ENCODE data around the gene LSM12. TPM values are rescaled to one million over a fixed set of nuclear protein-coding genes. Genes with fewer than 3 reads are reported as not detected.
"Not testable (repeated sequence)": the region's sequence is repeated elsewhere in the genome, so short reads cannot be mapped to it uniquely, and the experiment has no call there.

The LSM12 gene
- total RNA-seq, 4 donors from 2014 or later: 27.8 to 44.6 (median 33.3) TPM

- Histone ChIP-seq H3K9me3 (no peaks in the 10 kb centered on the region), H3K36me3 (peaks cover 9% of the 10 kb centered on the region), H3K27ac (peak overlapping the region; percentile 19), H3K4me1 (peaks cover 33% of the 10 kb centered on the region), H3K27me3 (no peaks in the 10 kb centered on the region), H3K4me3 (no peak overlapping the region)
- TF ChIP-seq EP300 (IDR thresholded peaks at IDR 0.05): no peak
- no peak for TF ChIP-seq POLR2AphosphoS5 (IDR thresholded peaks at IDR 0.05)
- no peak for TF ChIP-seq POLR2A (IDR thresholded peaks at IDR 0.05)
- TF ChIP-seq CTCF (IDR thresholded peaks at IDR 0.05): no peak
- 41% methylated on average over 4 of the region's 4 CpGs for WGBS
- no peak for DNase-seq (ENCODE audit: low spot score in 2 of 2)
These were observed 23.2 kb downstream of the LSM12 start for GRCh38 chr17:44043272-44043696.

- Histone ChIP-seq H3K27me3 (no peaks in the 10 kb centered on the region), H3K27ac (no peak overlapping the region), H3K9me3 (no peaks in the 10 kb centered on the region), H3K4me1 (peaks cover 33% of the 10 kb centered on the region), H3K4me3 (no peak overlapping the region), H3K36me3 (peaks cover 21% of the 10 kb centered on the region)
- WGBS: 43% methylated on average over 6 of the region's 6 CpGs
- TF ChIP-seq POLR2AphosphoS5 (IDR thresholded peaks at IDR 0.05) (no peak), EP300 (IDR thresholded peaks at IDR 0.05) (no peak), CTCF (IDR thresholded peaks at IDR 0.05) (no peak), POLR2A (IDR thresholded peaks at IDR 0.05) (no peak)
- DNase-seq (ENCODE audit: low spot score in 2 of 2): no peak
These were observed 26.4 kb downstream of the LSM12 start for GRCh38 chr17:44039829-44040635.

GRCh38 chr17:44038604-44039011, 27.9 kb downstream of the LSM12 start:
- no peaks in the 10 kb centered on the region for H3K27me3 ChIP-seq
- TF ChIP-seq CTCF (IDR thresholded peaks at IDR 0.05) (no peak), EP300 (IDR thresholded peaks at IDR 0.05) (no peak)
- no peak for DNase-seq (ENCODE audit: low spot score in 2 of 2)
- WGBS: 77% methylated on average over 3 of the region's 3 CpGs
- H3K36me3 ChIP-seq: peaks cover 26% of the 10 kb centered on the region
- H3K4me1 ChIP-seq: peaks cover 30% of the 10 kb centered on the region
- no peak overlapping the region for H3K4me3 ChIP-seq
- no peak overlapping the region for H3K27ac ChIP-seq
- H3K9me3 ChIP-seq: no peaks in the 10 kb centered on the region

- peaks cover 20% of the 10 kb centered on the region for H3K4me1 ChIP-seq
- H3K4me3 ChIP-seq: no peak overlapping the region
- no peaks in the 10 kb centered on the region for H3K27me3 ChIP-seq
- no peaks in the 10 kb centered on the region for H3K9me3 ChIP-seq
- no peak for DNase-seq (ENCODE audit: low spot score in 2 of 2)
- H3K36me3 ChIP-seq: peaks cover 31% of the 10 kb centered on the region
- no peak for TF ChIP-seq CTCF (IDR thresholded peaks at IDR 0.05)
- TF ChIP-seq EP300 (IDR thresholded peaks at IDR 0.05): no peak
- TF ChIP-seq POLR2A (IDR thresholded peaks at IDR 0.05): no peak
- TF ChIP-seq POLR2AphosphoS5 (IDR thresholded peaks at IDR 0.05): no peak
- 91% methylated on average over 2 of the region's 2 CpGs for WGBS
- no peak overlapping the region for H3K27ac ChIP-seq
These were observed 29.0 kb downstream of the LSM12 start for GRCh38 chr17:44037471-44037870.

GRCh38 chr17:44034688-44035087, 31.8 kb downstream of the LSM12 start:
- H3K27ac ChIP-seq; H3K4me3 ChIP-seq; DNase-seq (ENCODE audit: low spot score in 2 of 2); H3K27me3 ChIP-seq; H3K4me1 ChIP-seq; H3K9me3 ChIP-seq: not testable (repeated sequence)
- peaks cover 38% of the 10 kb centered on the region for H3K36me3 ChIP-seq
- WGBS: no CpG with 5 or more reads among the region's 3 CpGs

Measured in suprapubic skin (tissue), 4 donors.